CD4-positive, alpha-beta T cell (primary cell): Measurements from ENCODE around the gene TTC39A. TPM values are rescaled to one million over a fixed set of nuclear protein-coding genes. Genes with fewer than 3 reads are reported as not detected.

ENCODE experiments used
- ATAC-seq: fragments of 200-7000 bp; cut with Tn5 transposase; one replicate; pipeline ENCODE4 v1.10.0; 2022; ENCODE audit warnings: mild to moderate bottlenecking; ENCODE audit not compliant: poor library complexity
- CTCF ChIA-PET: fragments of 350-600 bp; sonication (Branson Sonifier 250); formaldehyde crosslinking; loops from one replicate; lab custom pipeline; 2021; ENCODE audit warnings: antibody characterized with exemption, inconsistent platforms; lab: Charles Lee
- POLR2A ChIA-PET: fragments of 350-600 bp; sonication (Branson Sonifier 250); formaldehyde crosslinking; loops from one replicate; lab custom pipeline; 2021; ENCODE audit warnings: antibody characterized with exemption, inconsistent platforms; lab: Charles Lee
- DNase-seq, 14 experiments: peaks; one replicate each; pipeline ENCODE4 v3.0.0-alpha.2; 2013 to 2020; ENCODE audit warnings: mixed read lengths in 2 of 14
- H3K27ac ChIP-seq, 2 donors: one replicate each; pipeline versions ENCODE4 v1.5.1 to v1.7.0; 2013; ENCODE audit warnings: low read length in 2 of 2, low read depth in 1 of 2, mild to moderate bottlenecking in 1 of 2
- H3K27me3 ChIP-seq, 2 experiments: 1 replicate in 1 of 2; 2 replicates in 1 of 2; pipeline versions ENCODE4 v1.6.1 to v1.7.0; 2013; ENCODE audit warnings: low read length in 2 of 2, control low read depth in 1 of 2, mild to moderate bottlenecking in 1 of 2, moderate library complexity in 1 of 2; ENCODE audit not compliant: insufficient read depth in 2 of 2, control insufficient read depth in 1 of 2
- H3K36me3 ChIP-seq: one replicate; pipeline ENCODE4 v1.6.1; 2013; ENCODE audit warnings: low read length, control low read depth; ENCODE audit not compliant: insufficient read depth
- H3K4me1 ChIP-seq: one replicate; pipeline ENCODE4 v1.6.1; 2013; ENCODE audit warnings: low read length, control low read depth; ENCODE audit not compliant: insufficient read depth
- H3K4me3 ChIP-seq: one replicate; pipeline ENCODE4 v1.5.1; 2013; ENCODE audit warnings: mild to moderate bottlenecking, low read length, moderate library complexity
- H3K9me3 ChIP-seq, 2 experiments: 1 replicate in 1 of 2; 2 replicates in 1 of 2; pipeline versions ENCODE4 v1.6.1 to v1.7.0; 2013; ENCODE audit warnings: low read length in 2 of 2, mild to moderate bottlenecking in 2 of 2, control low read depth in 1 of 2, moderate library complexity in 1 of 2; ENCODE audit not compliant: control insufficient read depth in 1 of 2, insufficient read depth in 1 of 2
- H3K27ac Mint-ChIP-seq: one replicate; pipeline ENCODE4 v1.8.0; 2020; ENCODE audit warnings: mixed read lengths
- H3K27me3 Mint-ChIP-seq: one replicate; pipeline ENCODE4 v1.8.0; 2021; ENCODE audit warnings: mixed read lengths
- H3K36me3 Mint-ChIP-seq: one replicate; pipeline ENCODE4 v1.8.0; 2021; ENCODE audit warnings: low read depth, mixed read lengths
- H3K4me1 Mint-ChIP-seq: one replicate; pipeline ENCODE4 v1.8.0; 2021; ENCODE audit warnings: low read depth, mixed read lengths
- H3K4me3 Mint-ChIP-seq: one replicate; pipeline ENCODE4 v1.8.0; 2020; ENCODE audit warnings: mild to moderate bottlenecking, mixed read lengths
- H3K9me3 Mint-ChIP-seq: one replicate; pipeline ENCODE4 v1.8.0; 2020; ENCODE audit warnings: mixed read lengths
- CTCF ChIP-seq: fragments of 200-600 bp; IDR thresholded peaks from one replicate; pipeline ENCODE4 v1.8.0; 2022; ENCODE audit warnings: antibody characterized with exemption, mild to moderate bottlenecking
- intact Hi-C, 2 experiments: fragments of 100-400 bp; cut with DNase I in 1 of 2; cut with micrococcal nuclease in 1 of 2; formaldehyde crosslinking; loops; one replicate each; pipeline versions ENCODE4 v1.15.1 to v1.9.0; 2023 to 2025; cut with DNase I, micrococcal nuclease
- total RNA-seq, 174 experiments: library from RNA in 2 of 174; stranded (reverse) in 2 of 174; gene quantifications; one replicate each; pipeline ENCODE4 v1.2.3 and lab custom pipeline; 2021 to 2026

TTC39A gene
- total RNA-seq, 2 experiments from 2014 or later, result not detected

GRCh38 chr1:51281807-51282206, 48.6 kb downstream of the TTC39A start:
- H3K9me3 Mint-ChIP-seq, result no peaks in the 10 kb centered on the region
- no peaks in the 10 kb centered on the region for H3K27me3 Mint-ChIP-seq
- Histone ChIP-seq H3K4me3 (no peak overlapping the region), H3K36me3 (no peaks in the 10 kb centered on the region), H3K4me1 (no peaks in the 10 kb centered on the region), H3K27me3 (no peaks in the 10 kb centered on the region), H3K27ac (no peak overlapping the region), H3K9me3 (no peaks in the 10 kb centered on the region)
- POLR2A ChIA-PET, result no interaction called here
- DNase-seq (no peak), ATAC-seq (no peak)
- H3K27ac Mint-ChIP-seq, result no peak overlapping the region
- intact Hi-C loops, result no loop called here
- CTCF ChIA-PET, result no interaction called here
- H3K4me1 Mint-ChIP-seq, result no peaks in the 10 kb centered on the region
- no peak for TF ChIP-seq CTCF
- H3K4me3 Mint-ChIP-seq, result no peak overlapping the region
- peaks cover 4% of the 10 kb centered on the region for H3K36me3 Mint-ChIP-seq

- Mint-ChIP-seq H3K27ac (no peak overlapping the region), H3K9me3 (no peaks in the 10 kb centered on the region), H3K27me3 (no peaks in the 10 kb centered on the region), H3K4me3 (no peak overlapping the region), H3K36me3 (peaks cover 13% of the 10 kb centered on the region), H3K4me1 (no peaks in the 10 kb centered on the region)
- no peaks in the 10 kb centered on the region for H3K27me3 ChIP-seq
- H3K4me3 ChIP-seq, result no peak overlapping the region
- DNase-seq (no peak), ATAC-seq (no peak)
- no peaks in the 10 kb centered on the region for H3K9me3 ChIP-seq
- peaks cover 7% of the 10 kb centered on the region for H3K36me3 ChIP-seq
- no peak overlapping the region for H3K27ac ChIP-seq
- CTCF ChIA-PET, result no interaction called here
- H3K4me1 ChIP-seq, result no peaks in the 10 kb centered on the region
- intact Hi-C loops, result no loop called here
- TF ChIP-seq CTCF, result no peak
- POLR2A ChIA-PET, result no interaction called here
These were observed 49.9 kb downstream of the TTC39A start for GRCh38 chr1:51280321-51280978.

GRCh38 chr1:51276286-51276685, 54.1 kb downstream of the TTC39A start:
- Mint-ChIP-seq H3K27ac (no peak overlapping the region), H3K36me3 (peaks cover 49% of the 10 kb centered on the region), H3K27me3 (no peaks in the 10 kb centered on the region), H3K9me3 (no peaks in the 10 kb centered on the region), H3K4me1 (no peaks in the 10 kb centered on the region), H3K4me3 (no peak overlapping the region)
- Histone ChIP-seq H3K27me3 (no peaks in the 10 kb centered on the region), H3K4me3 (no peak overlapping the region), H3K4me1 (no peaks in the 10 kb centered on the region), H3K9me3 (no peaks in the 10 kb centered on the region), H3K27ac (no peak overlapping the region), H3K36me3 (peaks cover 14% of the 10 kb centered on the region)
- CTCF ChIA-PET, result interaction anchor here (0.8 kb wide), 1 partner anchor 21 kb away, joined by 3 read pairs; no protein-coding TSS in a partner anchor
- intact Hi-C loops, result no loop called here
- ATAC-seq (no peak), DNase-seq (no peak)
- TF ChIP-seq CTCF, result no peak
- POLR2A ChIA-PET, result no interaction called here
